ENCODE data around the gene ERAP2. TPM values are rescaled to one million over a fixed set of nuclear protein-coding genes. Genes with fewer than 3 reads are reported as not detected.

The ERAP2 gene
- polyA plus RNA-seq, 3 donors = 3.0 to 20.4 (median 3.4) TPM

GRCh38 chr5:96946381-96946780, 70.1 kb downstream of the ERAP2 start:
- intact Hi-C loops (cut with micrococcal nuclease) = no loop called here
- Histone ChIP-seq H3K4me1 (ENCODE audit: control insufficient read depth in 1 of 2, insufficient read depth in 2 of 2, low read length in 2 of 2) (no peaks in the 10 kb centered on the region), H3K36me3 (replicated peaks in 1 of 2; ENCODE audit: control insufficient read depth in 1 of 2, insufficient read depth in 2 of 2, low read length in 2 of 2) (peaks cover 2 to 16% of the 10 kb centered on the region in 2 donors), H3K79me2 (ENCODE audit: insufficient read depth, low read length) (peaks cover 100% of the 10 kb centered on the region), H3K4me3 (replicated peaks in 1 of 3; ENCODE audit: low read depth in 2 of 3, low read length in 3 of 3) (no peak overlapping the region), H3K27ac (ENCODE audit: low read depth in 1 of 2, low read length in 2 of 2) (no peak overlapping the region), H3K9ac (ENCODE audit: insufficient read depth, low read length, poor library complexity, severe bottlenecking) (no peak overlapping the region), H4K20me1 (ENCODE audit: insufficient read depth, low read length) (peaks cover 98% of the 10 kb centered on the region), H2AFZ (ENCODE audit: insufficient read depth, low read depth, low read length, poor library complexity, severe bottlenecking) (no peak overlapping the region), H3K27me3 (ENCODE audit: control insufficient read depth in 2 of 2, insufficient read depth in 2 of 2, low read length in 2 of 2) (no peaks in the 10 kb centered on the region), H3K4me2 (replicated peaks; ENCODE audit: extremely low read depth, low read length, poor library complexity, severe bottlenecking) (no peak overlapping the region), H3K9me3 (replicated peaks in 1 of 2; ENCODE audit: control insufficient read depth in 1 of 2, insufficient read depth in 1 of 2, low read length in 2 of 2) (no peaks in the 10 kb centered on the region)
- Mint-ChIP-seq H3K36me3 (peaks cover 12 to 20% of the 10 kb centered on the region in 2 donors), H3K27ac (no peak overlapping the region), H3K4me1 (peaks cover 18% of the 10 kb centered on the region), H3K4me3 (no peak overlapping the region), H3K9me3 (peaks cover 0 to 3% (median 0%) of the 10 kb centered on the region in 7 donors), H3K27me3 (ENCODE audit: low read depth in 3 of 3) (no peaks in the 10 kb centered on the region)
- no CpG with 5 or more reads among the region's 3 CpGs for WGBS (ENCODE audit: insufficient coverage)
- no peak for DNase-seq
- no peak for TF ChIP-seq CTCF (IDR thresholded peaks at IDR 0.05)

GRCh38 chr5:96952118-96952750, 75.9 kb downstream of the ERAP2 start:
- 92% methylated on average over 1 of the region's 3 CpGs for WGBS (ENCODE audit: insufficient coverage)
- Histone ChIP-seq H4K20me1 (ENCODE audit: insufficient read depth, low read length) (peaks cover 89% of the 10 kb centered on the region), H3K4me2 (replicated peaks; ENCODE audit: extremely low read depth, low read length, poor library complexity, severe bottlenecking) (no peak overlapping the region), H2AFZ (ENCODE audit: insufficient read depth, low read depth, low read length, poor library complexity, severe bottlenecking) (no peak overlapping the region), H3K4me1 (ENCODE audit: control insufficient read depth in 1 of 2, insufficient read depth in 2 of 2, low read length in 2 of 2) (peaks cover 3 to 7% of the 10 kb centered on the region in 2 donors), H3K9me3 (replicated peaks in 1 of 2; ENCODE audit: control insufficient read depth in 1 of 2, insufficient read depth in 1 of 2, low read length in 2 of 2) (no peaks in the 10 kb centered on the region), H3K79me2 (ENCODE audit: insufficient read depth, low read length) (peaks cover 95% of the 10 kb centered on the region), H3K27ac (ENCODE audit: low read depth in 1 of 2, low read length in 2 of 2) (peak overlapping the region in 1 of 2 donors; percentile 27), H3K27me3 (ENCODE audit: control insufficient read depth in 2 of 2, insufficient read depth in 2 of 2, low read length in 2 of 2) (no peaks in the 10 kb centered on the region), H3K9ac (ENCODE audit: insufficient read depth, low read length, poor library complexity, severe bottlenecking) (no peak overlapping the region), H3K4me3 (replicated peaks in 1 of 3; ENCODE audit: low read depth in 2 of 3, low read length in 3 of 3) (no peak overlapping the region), H3K36me3 (replicated peaks in 1 of 2; ENCODE audit: control insufficient read depth in 1 of 2, insufficient read depth in 2 of 2, low read length in 2 of 2) (peaks cover 0 to 7% of the 10 kb centered on the region in 2 donors)
- Mint-ChIP-seq H3K4me3 (no peak overlapping the region), H3K9me3 (peaks cover 0 to 3% (median 0%) of the 10 kb centered on the region in 7 donors), H3K4me1 (peaks cover 22% of the 10 kb centered on the region), H3K27me3 (ENCODE audit: low read depth in 3 of 3) (no peaks in the 10 kb centered on the region), H3K36me3 (peaks cover 6 to 9% of the 10 kb centered on the region in 2 donors), H3K27ac (peak overlapping the region in 2 of 7 donors; percentile 13 to 58)
- intact Hi-C loops (cut with micrococcal nuclease) = no loop called here
- no peak for TF ChIP-seq CTCF (IDR thresholded peaks at IDR 0.05)
- DNase-seq = no peak
